B cell (primary cell): Measurements from ENCODE around the gene DNHD1. TPM values are rescaled to one million over a fixed set of nuclear protein-coding genes. Genes with fewer than 3 reads are reported as not detected.
A peak's percentile ranks its signal among the peaks of the same experiment; 100 is the strongest.

Source experiments
- ATAC-seq: fragments of 200-7000 bp; cut with Tn5 transposase; one replicate; pipeline ENCODE4 v1.10.0; 2021; ENCODE audit warnings: low read depth, mild to moderate bottlenecking, moderate number of reproducible peaks, moderate library complexity
- CTCF ChIA-PET: fragments of 350-600 bp; sonication (Branson Sonifier 250); formaldehyde crosslinking; loops from one replicate; lab custom pipeline; 2021; ENCODE audit warnings: antibody characterized with exemption, inconsistent platforms; lab: Charles Lee
- POLR2A ChIA-PET: fragments of 350-600 bp; sonication (Branson Sonifier 250); formaldehyde crosslinking; loops from one replicate; lab custom pipeline; 2021; ENCODE audit warnings: antibody characterized with exemption; lab: Charles Lee
- DNase-seq: peaks from one replicate; pipeline ENCODE4 v3.0.0; 2013
- H2AFZ ChIP-seq: 2 replicates; pipeline ENCODE4 v1.6.1; 2012; ENCODE audit warnings: mild to moderate bottlenecking, low read depth, low read length; ENCODE audit not compliant: insufficient read depth, poor library complexity, severe bottlenecking
- H3K27ac ChIP-seq, 2 donors: 1 replicate in 1 of 2; 2 replicates in 1 of 2; pipeline ENCODE4 v1.5.1; 2012 to 2013; ENCODE audit warnings: low read length in 2 of 2, mild to moderate bottlenecking in 2 of 2, moderate library complexity in 1 of 2
- H3K27me3 ChIP-seq, 4 experiments: fragments of 200-600 bp in 1 of 4; sonication (generic) in 1 of 4; replicated peaks in 1 of 4; 1 replicate in 2 of 4; 2 replicates in 2 of 4; pipeline versions ENCODE4 v1.6.1 to v1.7.0; 2013 to 2016; ENCODE audit warnings: low read length in 3 of 4, mild to moderate bottlenecking in 2 of 4, mixed read lengths in 1 of 4, moderate library complexity in 1 of 4; ENCODE audit not compliant: insufficient read depth in 4 of 4, control insufficient read depth in 3 of 4; ENCODE audit errors: control extremely low read depth in 1 of 4
- H3K36me3 ChIP-seq, 2 experiments: replicated peaks in 1 of 2; 1 replicate in 1 of 2; 2 replicates in 1 of 2; pipeline versions ENCODE4 v1.6.1 to v1.7.1; 2013; ENCODE audit warnings: low read length in 1 of 2; ENCODE audit not compliant: insufficient read depth in 2 of 2, control insufficient read depth in 1 of 2; ENCODE audit errors: control extremely low read depth in 1 of 2, extremely low read depth in 1 of 2
- H3K4me1 ChIP-seq, 2 donors: fragments of 200-600 bp in 1 of 2; sonication (generic) in 1 of 2; 1 replicate in 1 of 2; 2 replicates in 1 of 2; pipeline versions ENCODE4 v1.5.1 to v1.6.1; 2013 to 2017; ENCODE audit warnings: low read length in 2 of 2; ENCODE audit not compliant: control insufficient read depth in 2 of 2, insufficient read depth in 2 of 2
- H3K4me2 ChIP-seq: replicated peaks from 2 replicates; pipeline ENCODE3; 2012; ENCODE audit warnings: mild to moderate bottlenecking, low read depth, low read length; ENCODE audit not compliant: poor library complexity, severe bottlenecking
- H3K4me3 ChIP-seq, 5 experiments: fragments of 200-600 bp in 1 of 5; sonication (generic) in 1 of 5; 1 replicate in 3 of 5; 2 replicates in 2 of 5; pipeline versions ENCODE4 v1.5.1 to v1.7.0; 2011 to 2016; ENCODE audit warnings: low read length in 4 of 5, mild to moderate bottlenecking in 4 of 5, low read depth in 2 of 5, control low read depth in 1 of 5, moderate library complexity in 1 of 5; ENCODE audit not compliant: insufficient read depth in 1 of 5; ENCODE audit errors: control extremely low read depth in 1 of 5, extremely low read depth in 1 of 5
- H3K79me2 ChIP-seq: fragments of 200-600 bp; sonication (generic); one replicate; pipeline ENCODE4 v1.6.0; 2016; ENCODE audit warnings: low read length; ENCODE audit not compliant: control insufficient read depth, insufficient read depth
- H3K9ac ChIP-seq: fragments of 200-600 bp; sonication (generic); 2 replicates; pipeline ENCODE4 v1.6.1; 2017; ENCODE audit warnings: mild to moderate bottlenecking, low read length, moderate library complexity
- H3K9me3 ChIP-seq, 3 donors: one replicate each; pipeline versions ENCODE4 v1.6.1 to v1.7.1; 2013; ENCODE audit warnings: low read length in 2 of 3; ENCODE audit not compliant: control insufficient read depth in 2 of 3, insufficient read depth in 1 of 3; ENCODE audit errors: control extremely low read depth in 1 of 3
- H4K20me1 ChIP-seq: 2 replicates; pipeline ENCODE4 v1.6.0; 2012; ENCODE audit warnings: mild to moderate bottlenecking, low read length; ENCODE audit not compliant: insufficient read depth, control insufficient read depth, poor library complexity, severe bottlenecking
- H3K27ac Mint-ChIP-seq: one replicate; pipeline ENCODE4 v1.8.0; 2021; ENCODE audit warnings: mixed read lengths
- H3K27me3 Mint-ChIP-seq: one replicate; pipeline ENCODE4 v1.8.0; 2021; ENCODE audit warnings: mixed read lengths
- H3K4me1 Mint-ChIP-seq: one replicate; pipeline ENCODE4 v1.8.0; 2021; ENCODE audit warnings: mixed read lengths
- H3K4me3 Mint-ChIP-seq: one replicate; pipeline ENCODE4 v1.8.0; 2021; ENCODE audit warnings: mixed read lengths
- H3K9me3 Mint-ChIP-seq: one replicate; pipeline ENCODE4 v1.8.0; 2022; ENCODE audit warnings: mixed read lengths; ENCODE audit not compliant: insufficient read depth
- CTCF ChIP-seq: fragments of 200-600 bp; IDR thresholded peaks from one replicate; pipeline ENCODE4 v1.8.0; 2022; ENCODE audit warnings: antibody characterized with exemption, mild to moderate bottlenecking
- EZH2 ChIP-seq: IDR thresholded peaks from 2 replicates; pipeline ENCODE4 v1.6.1; 2012; ENCODE audit warnings: borderline replicate concordance, low read depth, mild to moderate bottlenecking, moderate library complexity, low read length; ENCODE audit not compliant: insufficient read depth, poor library complexity, severe bottlenecking
- WGBS: methylation state at CpG from one replicate; pipeline ENCODE4 v1.1.5; 2013; ENCODE audit warnings: missing lambda C conversion rate; ENCODE audit not compliant: insufficient coverage; 5-methylcytosine and 5-hydroxymethylcytosine counted together
- intact Hi-C: fragments of 100-400 bp; cut with micrococcal nuclease; formaldehyde crosslinking; loops from one replicate; pipeline ENCODE4 v1.10.0; 2022
- polyA plus RNA-seq: library from polyadenylated mRNA; depleted of rRNA; stranded (reverse); fragments of >200 nt; gene quantifications from 2 replicates; pipeline ENCODE4 v1.2.3, GENCODE V29; 2012
- total RNA-seq, 2 donors: library from RNA; stranded (reverse); fragments of 120-200 nt in 1 of 2; gene quantifications; 1 replicate in 1 of 2; 2 replicates in 1 of 2; pipeline versions ENCODE4 v1.2.3 to v1.2.4, GENCODE V29; 2013 to 2022

DNHD1 gene
- total and polyA plus RNA-seq, 2 donors (not counting 1 experiment from before 2014, with no cell fraction given), result 53.9 to 58.2 TPM

- TF ChIP-seq CTCF (no peak), EZH2 (no peak)
These were observed 119.6 kb downstream of the DNHD1 start for GRCh38 chr11:6616596-6617250.

DNA sequence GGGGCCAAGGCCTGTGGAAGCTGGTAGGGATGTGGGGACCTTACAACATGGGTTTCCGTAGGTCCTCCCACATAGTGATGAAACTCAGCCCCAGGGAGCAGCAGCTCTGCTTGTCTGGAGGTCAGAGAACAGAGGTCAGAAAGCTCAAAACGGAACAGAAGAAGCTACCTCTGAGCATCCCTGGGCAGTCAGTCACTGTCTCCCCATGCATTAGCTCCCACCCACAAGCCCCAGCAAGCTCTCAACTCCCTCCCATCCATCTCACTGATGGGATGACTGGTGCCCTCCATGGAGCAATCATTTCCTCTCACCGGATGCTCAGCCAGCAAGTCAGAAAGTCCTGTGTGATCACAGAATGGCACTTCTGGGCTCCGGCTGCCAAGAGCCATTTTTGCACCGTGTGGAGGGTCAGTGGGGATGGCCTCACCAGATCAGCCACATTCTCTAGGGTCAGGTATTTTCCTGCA, 120.3 kb downstream of the DNHD1 start:
- WGBS, result 98% methylated on average over 4 of the region's 5 CpGs
- Histone ChIP-seq H3K9ac (peak overlapping the region; percentile 88), H3K4me1 (peaks cover 25 to 42% of the 10 kb centered on the region in 2 donors), H3K9me3 (no peaks in the 10 kb centered on the region), H2AFZ (no peak overlapping the region), H4K20me1 (no peaks in the 10 kb centered on the region), H3K36me3 (peaks cover 0 to 34% of the 10 kb centered on the region in 2 experiments), H3K79me2 (peaks cover 34% of the 10 kb centered on the region), H3K27me3 (no peaks in the 10 kb centered on the region), H3K4me3 (peak overlapping the region in 3 of 5 experiments; percentile 82 to 99 (median 87)), H3K4me2 (peak overlapping the region; percentile 95), H3K27ac (peak overlapping the region in 1 of 2 donors; percentile 97)
- ChIA-PET CTCF (interaction anchor here (1.3 to 4.7 kb wide), 9 partner anchors 10 to 238 kb away, joined by 5 to 38 read pairs (median 8); partner anchors contain the start of genes ILK and MRPL17), POLR2A (interaction anchor here (2.0 to 3.2 kb wide), 4 partner anchors 12 to 66 kb away, joined by 7 to 38 read pairs (median 10); partner anchors contain the start of genes ILK, MRPL17 and RRP8)
- intact Hi-C loops, result no loop called here
- Mint-ChIP-seq H3K27ac (no peak overlapping the region), H3K9me3 (no peaks in the 10 kb centered on the region), H3K4me3 (no peak overlapping the region), H3K27me3 (no peaks in the 10 kb centered on the region), H3K4me1 (peaks cover 11% of the 10 kb centered on the region)
- DNase-seq (no peak), ATAC-seq (no peak)
- TF ChIP-seq CTCF (no peak), EZH2 (no peak)

More at GRCh38 chr11:6616596-6617250, 119.6 kb downstream of the DNHD1 start:
- peaks cover 25 to 42% of the 10 kb centered on the region in 2 donors for H3K4me1 ChIP-seq
- peaks cover 35% of the 10 kb centered on the region for H3K79me2 ChIP-seq
- H3K4me2 ChIP-seq, result no peak overlapping the region
- peaks cover 0 to 34% of the 10 kb centered on the region in 2 experiments for H3K36me3 ChIP-seq
- Mint-ChIP-seq H3K9me3 (no peaks in the 10 kb centered on the region), H3K4me1 (peaks cover 11% of the 10 kb centered on the region), H3K27ac (peak overlapping the region; percentile 27), H3K27me3 (no peaks in the 10 kb centered on the region), H3K4me3 (peak overlapping the region; percentile 35)
- no peak overlapping the region for H3K4me3 ChIP-seq
- POLR2A ChIA-PET, result interaction anchor here (3.2 kb wide), 1 partner anchor 12 kb away, joined by 38 read pairs; the partner anchor contains the start of genes ILK and RRP8
- no peak overlapping the region for H3K27ac ChIP-seq
- WGBS, result 94% methylated on average over 11 of the region's 14 CpGs
- H4K20me1 ChIP-seq, result no peaks in the 10 kb centered on the region
- no peaks in the 10 kb centered on the region for H3K9me3 ChIP-seq
- no peak overlapping the region for H3K9ac ChIP-seq
- no peaks in the 10 kb centered on the region for H3K27me3 ChIP-seq
- CTCF ChIA-PET, result interaction anchor here (3.2 to 4.7 kb wide), 2 partner anchors 51 to 67 kb away, joined by 35 to 38 read pairs; partner anchors contain the start of gene MRPL17
- no peak overlapping the region for H2AFZ ChIP-seq
- DNase-seq (no peak), ATAC-seq (no peak)
- intact Hi-C loops, result no loop called here
